Ramos (cell line): ENCODE data around the gene GCN1.
"Not testable (repeated sequence)": the region's sequence is repeated elsewhere in the genome, so short reads cannot be mapped to it uniquely, and the experiment has no call there.

Experiments
- in situ Hi-C: fragments of 300-500 bp; cut with MboI; formaldehyde crosslinking; loops from one replicate; pipeline ENCODE4 v1.14.3; 2022; ENCODE audit warnings: low sequenced_read_pairs; ENCODE audit not compliant: unreplicated experiment

GCN1 gene

GRCh38 chr12:120215766-120216735, 21.5 kb upstream of the GCN1 start:
- in situ Hi-C loops: no loop called here

GRCh38 chr12:120215357-120215735, 20.8 kb upstream of the GCN1 start:
- in situ Hi-C loops: no loop called here

GRCh38 chr12:120214626-120215356, 20.3 kb upstream of the GCN1 start:
- in situ Hi-C loops: no loop called here

- in situ Hi-C loops: no loop called here
These were observed 19.2 kb upstream of the GCN1 start for GRCh38 chr12:120213758-120214157.

- in situ Hi-C loops: not testable (repeated sequence)
These were observed 18.7 kb upstream of the GCN1 start for GRCh38 chr12:120213182-120213581.

GRCh38 chr12:120212301-120212700, 17.8 kb upstream of the GCN1 start:
- in situ Hi-C loops: no loop called here

- in situ Hi-C loops: no loop called here
These were observed 17.4 kb upstream of the GCN1 start for GRCh38 chr12:120211904-120212283.

GRCh38 chr12:120211243-120211903, 16.9 kb upstream of the GCN1 start:
- in situ Hi-C loops: no loop called here

- in situ Hi-C loops: no loop called here
These were observed 15.3 kb upstream of the GCN1 start for GRCh38 chr12:120209851-120210250.

- in situ Hi-C loops: no loop called here
These were observed 12.7 kb upstream of the GCN1 start for GRCh38 chr12:120207227-120207626.

GRCh38 chr12:120206781-120207180, 12.3 kb upstream of the GCN1 start:
- in situ Hi-C loops: not testable (repeated sequence)

GRCh38 chr12:120206228-120206627, 11.7 kb upstream of the GCN1 start:
- in situ Hi-C loops: no loop called here

- in situ Hi-C loops: no loop called here
These were observed 9.7 kb upstream of the GCN1 start for GRCh38 chr12:120204171-120204570.

- in situ Hi-C loops: no loop called here
These were observed 5.9 kb upstream of the GCN1 start for GRCh38 chr12:120200364-120200800.

GRCh38 chr12:120199595-120200306, 5.2 kb upstream of the GCN1 start:
- in situ Hi-C loops: no loop called here

GRCh38 chr12:120199025-120199424, 4.5 kb upstream of the GCN1 start:
- in situ Hi-C loops: no loop called here

GRCh38 chr12:120197542-120197887, 3.0 kb upstream of the GCN1 start:
- in situ Hi-C loops: no loop called here

- in situ Hi-C loops: not testable (repeated sequence)
These were observed 2.5 kb upstream of the GCN1 start for GRCh38 chr12:120196817-120197541.

GRCh38 chr12:120196363-120196762, 1.8 kb upstream of the GCN1 start:
- in situ Hi-C loops: no loop called here

GRCh38 chr12:120194226-120194533, 335 bp downstream of the GCN1 start:
- in situ Hi-C loops: no loop called here
